HG02840 (cell line): ENCODE measurements around the gene ARHGEF1.

Experiments used
- ATAC-seq: cut with Tn5 transposase; IDR thresholded peaks from one replicate; pipeline ENCODE4 v1.9.1; 2021; ENCODE audit warnings: mild to moderate bottlenecking, moderate library complexity, moderate number of reproducible peaks; ENCODE audit not compliant: unreplicated experiment, low FRiP score

Gene ARHGEF1, protein sequence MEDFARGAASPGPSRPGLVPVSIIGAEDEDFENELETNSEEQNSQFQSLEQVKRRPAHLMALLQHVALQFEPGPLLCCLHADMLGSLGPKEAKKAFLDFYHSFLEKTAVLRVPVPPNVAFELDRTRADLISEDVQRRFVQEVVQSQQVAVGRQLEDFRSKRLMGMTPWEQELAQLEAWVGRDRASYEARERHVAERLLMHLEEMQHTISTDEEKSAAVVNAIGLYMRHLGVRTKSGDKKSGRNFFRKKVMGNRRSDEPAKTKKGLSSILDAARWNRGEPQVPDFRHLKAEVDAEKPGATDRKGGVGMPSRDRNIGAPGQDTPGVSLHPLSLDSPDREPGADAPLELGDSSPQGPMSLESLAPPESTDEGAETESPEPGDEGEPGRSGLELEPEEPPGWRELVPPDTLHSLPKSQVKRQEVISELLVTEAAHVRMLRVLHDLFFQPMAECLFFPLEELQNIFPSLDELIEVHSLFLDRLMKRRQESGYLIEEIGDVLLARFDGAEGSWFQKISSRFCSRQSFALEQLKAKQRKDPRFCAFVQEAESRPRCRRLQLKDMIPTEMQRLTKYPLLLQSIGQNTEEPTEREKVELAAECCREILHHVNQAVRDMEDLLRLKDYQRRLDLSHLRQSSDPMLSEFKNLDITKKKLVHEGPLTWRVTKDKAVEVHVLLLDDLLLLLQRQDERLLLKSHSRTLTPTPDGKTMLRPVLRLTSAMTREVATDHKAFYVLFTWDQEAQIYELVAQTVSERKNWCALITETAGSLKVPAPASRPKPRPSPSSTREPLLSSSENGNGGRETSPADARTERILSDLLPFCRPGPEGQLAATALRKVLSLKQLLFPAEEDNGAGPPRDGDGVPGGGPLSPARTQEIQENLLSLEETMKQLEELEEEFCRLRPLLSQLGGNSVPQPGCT

DNA sequence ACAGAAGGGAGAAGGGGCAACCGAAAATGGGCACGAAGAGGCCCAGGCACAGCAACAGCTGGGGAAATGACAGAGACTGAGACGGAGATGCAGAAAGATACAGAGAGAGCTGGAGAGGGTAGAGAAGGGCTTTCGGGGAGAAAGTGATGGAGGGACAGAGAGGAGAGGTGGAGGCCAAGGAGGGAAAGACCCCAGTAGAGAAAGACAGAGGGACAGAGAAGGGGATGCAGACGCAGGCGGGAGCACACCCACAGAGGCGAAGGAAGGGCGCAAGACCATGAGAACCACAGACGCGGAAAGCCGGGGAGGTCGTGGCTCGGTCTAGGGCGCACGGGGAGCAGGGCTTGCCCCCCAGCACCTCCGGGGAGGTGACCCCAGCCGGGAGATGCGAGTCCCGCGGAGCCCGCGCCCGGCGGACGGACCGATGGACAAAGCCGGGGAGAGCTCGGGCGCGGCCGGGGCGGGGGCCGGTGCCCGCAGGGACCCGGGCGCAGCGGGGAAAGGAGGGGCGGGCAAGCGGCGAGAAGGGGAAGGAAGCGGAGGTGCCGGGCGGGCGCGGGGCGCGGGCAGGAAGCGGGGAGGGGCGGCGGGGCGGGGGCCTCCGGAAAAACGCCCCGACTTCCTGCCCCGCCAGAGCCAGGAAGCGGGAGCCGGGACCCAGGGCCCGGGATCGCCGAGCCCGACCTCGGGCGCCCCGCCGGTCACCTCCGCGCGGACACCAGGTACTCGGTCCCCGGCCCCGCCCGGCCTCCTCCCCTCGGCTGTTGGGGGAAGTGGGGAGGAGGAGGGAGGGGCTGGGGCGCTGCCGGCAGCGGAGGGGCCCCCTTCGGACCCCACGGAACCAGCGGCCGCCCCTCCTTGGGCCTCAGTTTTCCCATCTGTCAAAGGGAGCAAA, at the start of gene ARHGEF1:
TSS of gene ARHGEF1 (plus strand) at position 617 of the 895 bp plus-strand sequence. CDS start 4,899 bp downstream, outside the sequence.
- ATAC-seq: no peak

GRCh38 chr19:41837981-41838708, 44.8 kb upstream of the ARHGEF1 start:
- ATAC-seq: no peak

DNA sequence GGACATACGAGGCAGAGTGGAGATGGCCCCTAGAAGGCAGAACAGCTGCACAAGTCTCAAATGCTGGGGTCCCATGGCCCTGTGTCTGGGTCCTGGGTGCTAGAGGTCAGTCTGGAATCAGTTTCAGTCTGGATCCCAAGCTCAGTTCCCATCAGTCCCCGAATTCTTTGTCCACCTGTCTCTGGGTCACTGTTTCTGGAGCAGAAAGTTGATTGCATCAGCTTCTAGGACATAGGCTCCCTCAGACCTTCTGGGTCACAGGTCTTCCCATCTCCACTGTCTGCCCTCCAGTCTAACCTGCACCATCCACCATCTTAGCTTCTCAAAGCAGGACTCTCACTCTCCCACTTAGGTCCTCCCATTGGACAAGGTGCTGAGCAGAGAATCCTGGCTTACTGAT, 43.8 kb upstream of the ARHGEF1 start:
- no peak for ATAC-seq

DNA sequence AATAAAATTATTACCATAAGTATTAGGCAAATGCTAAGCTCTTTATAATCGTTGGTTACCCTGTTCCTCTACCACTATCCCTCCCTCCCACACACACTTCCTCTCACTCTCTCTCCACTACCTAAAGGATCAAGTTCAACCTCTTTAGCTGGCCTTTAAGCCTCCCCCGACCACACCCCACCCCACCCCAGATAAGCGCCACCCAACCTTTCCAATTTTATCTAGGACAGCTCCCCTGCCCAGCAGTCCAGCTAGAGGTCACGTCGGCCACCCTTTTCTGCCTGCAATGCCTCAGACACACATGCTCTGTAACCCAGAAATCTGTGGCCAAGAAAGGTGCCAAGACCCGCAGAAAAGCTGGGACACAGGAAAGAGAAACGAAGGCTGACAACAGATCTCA, 39.6 kb upstream of the ARHGEF1 start:
- no peak for ATAC-seq

- no peak for ATAC-seq
These were observed 38.4 kb upstream of the ARHGEF1 start, which contains the start of gene LYPD4 for GRCh38 chr19:41844601-41845000. Gene LYPD4 (minus strand): TSS chr19:41844683. CDS start chr19:41839285, 5,398 bp downstream.

DNA sequence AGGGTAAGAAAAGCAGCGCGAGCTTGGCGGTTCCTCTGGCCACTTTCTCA, 38.2 kb upstream of the ARHGEF1 start, which contains the start of gene DMRTC2:
TSS of gene DMRTC2 (plus strand) at position 42 of the 50 bp plus-strand sequence. CDS start 2,387 bp downstream, outside the sequence.
- ATAC-seq: no peak

GRCh38 chr19:41845051-41845590, 37.9 kb upstream of the ARHGEF1 start:
- ATAC-seq: no peak

GRCh38 chr19:41847351-41848105, 35.5 kb upstream of the ARHGEF1 start:
- no peak for ATAC-seq

- ATAC-seq: no peak
These were observed 34.3 kb upstream of the ARHGEF1 start for GRCh38 chr19:41848666-41849065.

GRCh38 chr19:41849067-41849466, 33.9 kb upstream of the ARHGEF1 start:
- no peak for ATAC-seq

- no peak for ATAC-seq
These were observed 32.6 kb upstream of the ARHGEF1 start for GRCh38 chr19:41850381-41850780.

- no peak for ATAC-seq
These were observed 31.5 kb upstream of the ARHGEF1 start for GRCh38 chr19:41851456-41851855.

DNA sequence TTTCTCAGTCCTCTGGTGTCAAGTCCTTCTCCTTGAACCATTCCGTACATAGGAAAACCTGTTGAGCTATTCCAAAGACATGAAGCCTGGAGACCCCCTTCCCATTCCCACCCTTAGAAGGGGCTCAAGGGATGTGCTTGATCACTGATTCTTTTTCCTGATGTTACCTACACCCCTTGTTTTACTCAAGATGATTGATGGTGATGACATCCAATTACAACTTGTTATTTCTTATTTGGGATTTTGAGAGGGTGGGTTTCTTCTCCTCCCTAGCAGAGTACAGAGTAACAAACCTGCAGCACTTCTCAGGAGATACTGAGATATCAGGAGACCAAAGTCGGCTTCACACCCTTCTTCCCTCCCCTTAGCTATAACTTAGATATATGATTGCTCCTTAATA, 29.6 kb upstream of the ARHGEF1 start:
- ATAC-seq: no peak

- ATAC-seq: no peak
These were observed 29.2 kb upstream of the ARHGEF1 start for GRCh38 chr19:41853768-41854167.

- ATAC-seq: no peak
These were observed 23.8 kb upstream of the ARHGEF1 start for GRCh38 chr19:41859213-41859617.

- ATAC-seq: peak; percentile 90
These were observed 23.2 kb upstream of the ARHGEF1 start, which contains the start of gene RPS19 for GRCh38 chr19:41859618-41860418. Gene RPS19 (plus strand): TSS chr19:41860255. CDS start chr19:41860775, 520 bp downstream.

DNA sequence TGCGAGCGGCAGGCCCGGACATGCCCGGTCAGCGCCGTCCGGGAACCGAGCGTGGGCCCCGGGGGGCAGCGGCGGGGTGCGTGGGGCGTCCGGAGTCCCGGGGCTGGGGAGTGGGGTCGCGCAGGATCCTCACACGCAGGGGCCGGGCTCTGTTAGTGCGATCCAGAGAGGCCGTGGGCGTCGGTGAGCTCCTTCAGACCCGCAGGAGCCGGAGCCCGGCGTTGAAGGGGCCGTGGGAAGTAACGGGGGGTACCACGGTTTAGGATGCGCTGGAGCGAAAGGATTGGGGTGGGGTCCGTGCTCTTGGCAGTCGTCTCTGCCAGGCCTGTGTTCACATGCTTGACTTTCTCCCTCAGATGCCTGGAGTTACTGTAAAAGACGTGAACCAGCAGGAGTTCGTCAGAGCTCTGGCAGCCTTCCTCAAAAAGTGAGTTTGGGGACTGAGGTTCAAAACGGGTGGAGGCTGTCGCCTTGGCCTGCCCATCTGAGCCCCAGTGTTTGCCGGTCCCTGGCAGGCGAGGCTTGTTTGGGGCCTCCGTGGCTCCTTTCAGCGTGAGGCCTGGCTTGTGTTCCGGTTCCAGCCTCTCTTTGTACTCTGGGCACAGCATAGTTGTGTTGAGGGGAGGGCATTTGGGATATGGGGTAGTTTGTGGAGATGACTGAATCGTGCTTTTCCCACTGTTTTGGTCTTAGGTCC, 22.4 kb upstream of the ARHGEF1 start:
- ATAC-seq: no peak
